CD14-positive monocyte (primary cell): Measurements from ENCODE around the gene PLXNA2. TPM values are rescaled to one million over a fixed set of nuclear protein-coding genes. Genes with fewer than 3 reads are reported as not detected.

Experiments
- DNase-seq, 3 donors: peaks; one replicate each; pipeline ENCODE4 v3.0.0-alpha.2; 2011 to 2022
- H2AFZ ChIP-seq: 2 replicates; pipeline ENCODE4 v1.6.0; 2012; ENCODE audit warnings: mild to moderate bottlenecking, low read depth, low read length, inconsistent platforms; ENCODE audit not compliant: insufficient read depth, poor library complexity, severe bottlenecking
- H3K27ac ChIP-seq, 2 donors: 1 replicate in 1 of 2; 2 replicates in 1 of 2; pipeline ENCODE4 v1.5.1; 2012 to 2013; ENCODE audit warnings: low read length in 2 of 2, control low read depth in 1 of 2, inconsistent platforms in 1 of 2, low read depth in 1 of 2, mild to moderate bottlenecking in 1 of 2
- H3K27me3 ChIP-seq, 2 donors: one replicate each; pipeline versions ENCODE4 v1.6.0 to v1.6.1; 2011 to 2013; ENCODE audit warnings: low read length in 2 of 2; ENCODE audit not compliant: control insufficient read depth in 2 of 2, insufficient read depth in 2 of 2
- H3K36me3 ChIP-seq, 2 donors: replicated peaks in 1 of 2; 1 replicate in 1 of 2; 2 replicates in 1 of 2; pipeline versions ENCODE4 v1.5.1 to v1.6.1; 2012 to 2013; ENCODE audit warnings: low read length in 2 of 2, control low read depth in 1 of 2, inconsistent platforms in 1 of 2, mild to moderate bottlenecking in 1 of 2; ENCODE audit not compliant: insufficient read depth in 2 of 2, control insufficient read depth in 1 of 2
- H3K4me1 ChIP-seq, 2 donors: 1 replicate in 1 of 2; 2 replicates in 1 of 2; pipeline versions ENCODE4 v1.5.1 to v1.6.1; 2012 to 2013; ENCODE audit warnings: low read length in 2 of 2, control low read depth in 1 of 2, inconsistent platforms in 1 of 2, mild to moderate bottlenecking in 1 of 2, moderate library complexity in 1 of 2; ENCODE audit not compliant: insufficient read depth in 2 of 2, control insufficient read depth in 1 of 2
- H3K4me2 ChIP-seq: replicated peaks from 2 replicates; pipeline ENCODE3; 2012; ENCODE audit warnings: low read length, moderate library complexity, mild to moderate bottlenecking; ENCODE audit not compliant: poor library complexity, severe bottlenecking; ENCODE audit errors: extremely low read depth
- H3K4me3 ChIP-seq, 3 experiments: fragments of 200-600 bp in 1 of 3; sonication (generic) in 1 of 3; replicated peaks in 1 of 3; 1 replicate in 2 of 3; 2 replicates in 1 of 3; pipeline ENCODE4 v1.5.1; 2011 to 2013; ENCODE audit warnings: low read length in 3 of 3, mild to moderate bottlenecking in 3 of 3, control low read depth in 2 of 3, low read depth in 2 of 3, inconsistent platforms in 1 of 3, moderate library complexity in 1 of 3
- H3K79me2 ChIP-seq: 2 replicates; pipeline ENCODE4 v1.6.0; 2012; ENCODE audit warnings: mild to moderate bottlenecking, control low read depth, inconsistent platforms, low read length, moderate library complexity; ENCODE audit not compliant: insufficient read depth
- H3K9ac ChIP-seq: 2 replicates; pipeline ENCODE4 v1.6.0; 2017; ENCODE audit warnings: low read length, mild to moderate bottlenecking; ENCODE audit not compliant: insufficient read depth, poor library complexity, severe bottlenecking
- H3K9me3 ChIP-seq, 2 donors: replicated peaks in 1 of 2; 1 replicate in 1 of 2; 2 replicates in 1 of 2; pipeline versions ENCODE4 v1.5.1 to v1.6.1; 2012 to 2013; ENCODE audit warnings: low read length in 2 of 2, control low read depth in 1 of 2; ENCODE audit not compliant: control insufficient read depth in 1 of 2, insufficient read depth in 1 of 2
- H4K20me1 ChIP-seq: 2 replicates; pipeline ENCODE4 v1.6.0; 2012; ENCODE audit warnings: mild to moderate bottlenecking, low read length, control low read depth, moderate library complexity; ENCODE audit not compliant: insufficient read depth
- H3K27ac Mint-ChIP-seq, 7 donors: one replicate each; pipeline ENCODE4 v1.8.0; 2020; ENCODE audit warnings: mild to moderate bottlenecking in 7 of 7, mixed read lengths in 7 of 7, moderate library complexity in 6 of 7, inconsistent platforms in 2 of 7
- H3K27me3 Mint-ChIP-seq, 3 donors: one replicate each; pipeline ENCODE4 v1.8.0; 2021 to 2022; ENCODE audit warnings: low read depth in 3 of 3, mild to moderate bottlenecking in 3 of 3, mixed read lengths in 3 of 3, moderate library complexity in 3 of 3, inconsistent platforms in 1 of 3
- H3K36me3 Mint-ChIP-seq, 2 donors: one replicate each; pipeline ENCODE4 v1.8.0; 2020; ENCODE audit warnings: mixed read lengths in 2 of 2, inconsistent platforms in 1 of 2, mild to moderate bottlenecking in 1 of 2
- H3K4me1 Mint-ChIP-seq: one replicate; pipeline ENCODE4 v1.8.0; 2020; ENCODE audit warnings: mild to moderate bottlenecking, mixed read lengths
- H3K4me3 Mint-ChIP-seq, 2 donors: one replicate each; pipeline ENCODE4 v1.8.0; 2020; ENCODE audit warnings: mild to moderate bottlenecking in 2 of 2, mixed read lengths in 2 of 2, moderate library complexity in 1 of 2
- H3K9me3 Mint-ChIP-seq, 7 donors: one replicate each; pipeline ENCODE4 v1.8.0; 2020 to 2022; ENCODE audit warnings: mixed read lengths in 7 of 7, mild to moderate bottlenecking in 6 of 7, moderate library complexity in 6 of 7, inconsistent platforms in 2 of 7
- CTCF ChIP-seq: fragments of 200-600 bp; IDR thresholded peaks from one replicate; pipeline ENCODE4 v1.8.0; 2022; ENCODE audit warnings: antibody characterized with exemption, mild to moderate bottlenecking
- WGBS: methylation state at CpG from one replicate; pipeline ENCODE4 v1.1.5; 2013; ENCODE audit warnings: missing lambda C conversion rate; ENCODE audit not compliant: insufficient coverage; 5-methylcytosine and 5-hydroxymethylcytosine counted together
- intact Hi-C, 2 donors: fragments of 100-400 bp; cut with micrococcal nuclease; formaldehyde crosslinking; loops; one replicate each; pipeline versions ENCODE4 v1.15.0 to v1.15.1; 2023
- polyA plus RNA-seq, 3 donors: library from polyadenylated mRNA; depleted of rRNA in 1 of 3; unstranded in 2 of 3; stranded (reverse) in 1 of 3; fragments of 300-500 nt in 2 of 3; fragments of >200 nt in 1 of 3; fragmentation: Illumina TruSeq in 2 of 3; gene quantifications; 1 replicate in 2 of 3; 2 replicates in 1 of 3; pipeline ENCODE4 v1.2.3, GENCODE V29; 2012 to 2021

PLXNA2 gene
- polyA plus RNA-seq, 3 donors, result 0.75 to 2.1 (median 1.1) TPM

GRCh38 chr1:208108646-208109330 lies 135.4 kb downstream of the PLXNA2 start:
- Histone ChIP-seq H3K9ac (no peak overlapping the region), H3K27me3 (no peaks in the 10 kb centered on the region), H4K20me1 (no peaks in the 10 kb centered on the region), H3K4me1 (no peaks in the 10 kb centered on the region), H3K4me3 (no peak overlapping the region), H3K4me2 (no peak overlapping the region), H3K79me2 (no peaks in the 10 kb centered on the region), H3K9me3 (no peaks in the 10 kb centered on the region), H3K36me3 (no peaks in the 10 kb centered on the region), H2AFZ (no peak overlapping the region), H3K27ac (no peak overlapping the region)
- Mint-ChIP-seq H3K9me3 (no peaks in the 10 kb centered on the region), H3K27me3 (peaks cover 4 to 5% (median 5%) of the 10 kb centered on the region in 3 donors), H3K4me1 (no peaks in the 10 kb centered on the region), H3K27ac (no peak overlapping the region), H3K4me3 (no peak overlapping the region), H3K36me3 (no peaks in the 10 kb centered on the region)
- 100% methylated on average over 2 of the region's 5 CpGs for whole genome bisulfite sequencing
- intact Hi-C loops, result no loop called here
- no peak for TF ChIP-seq CTCF
- DNase-seq, result no peak

GRCh38 chr1:208108213-208108608 lies 136.0 kb downstream of the PLXNA2 start:
- Histone ChIP-seq H3K9me3 (no peaks in the 10 kb centered on the region), H2AFZ (no peak overlapping the region), H3K36me3 (no peaks in the 10 kb centered on the region), H3K27me3 (no peaks in the 10 kb centered on the region), H3K4me1 (no peaks in the 10 kb centered on the region), H3K79me2 (no peaks in the 10 kb centered on the region), H3K4me3 (no peak overlapping the region), H3K9ac (no peak overlapping the region), H3K27ac (no peak overlapping the region), H3K4me2 (no peak overlapping the region), H4K20me1 (no peaks in the 10 kb centered on the region)
- no peak overlapping the region for H3K4me3 Mint-ChIP-seq
- no peak for DNase-seq
- no peak for TF ChIP-seq CTCF
- no peaks in the 10 kb centered on the region for H3K36me3 Mint-ChIP-seq
- no peaks in the 10 kb centered on the region for H3K4me1 Mint-ChIP-seq
- H3K27ac Mint-ChIP-seq, result no peak overlapping the region
- intact Hi-C loops, result no loop called here
- H3K27me3 Mint-ChIP-seq, result peaks cover 3 to 5% (median 4%) of the 10 kb centered on the region in 3 donors
- 92% methylated on average over 2 of the region's 2 CpGs for WGBS
- H3K9me3 Mint-ChIP-seq, result no peaks in the 10 kb centered on the region
